Trophoblast cell (in vitro differentiated cells and primary cell): ENCODE data around the gene DENND2C.
A peak's percentile ranks its signal among the peaks of the same experiment; 100 is the strongest.

Experiments used
- DNase-seq, 2 donors: peaks; one replicate each; pipeline ENCODE4 v3.0.0-alpha.2; 2016
- H2AFZ ChIP-seq: 2 replicates; pipeline ENCODE4 v1.6.1; 2013; ENCODE audit warnings: low read length, moderate library complexity, mild to moderate bottlenecking; ENCODE audit not compliant: insufficient read depth, poor library complexity
- H2AK5ac ChIP-seq: 2 replicates; pipeline ENCODE4 v1.6.1; 2013; ENCODE audit warnings: mild to moderate bottlenecking, low read length
- H2BK120ac ChIP-seq: 2 replicates; pipeline ENCODE4 v1.6.1; 2013; ENCODE audit warnings: low read length, mild to moderate bottlenecking, moderate library complexity; ENCODE audit not compliant: insufficient read depth, poor library complexity
- H2BK12ac ChIP-seq: 2 replicates; pipeline ENCODE4 v1.6.1; 2013; ENCODE audit warnings: mild to moderate bottlenecking, low read length, moderate library complexity
- H2BK5ac ChIP-seq: 2 replicates; pipeline ENCODE4 v1.6.1; 2013; ENCODE audit warnings: low read length, low read depth, moderate library complexity, mild to moderate bottlenecking; ENCODE audit not compliant: poor library complexity
- H3K14ac ChIP-seq: 2 replicates; pipeline ENCODE4 v1.6.1; 2013; ENCODE audit warnings: mild to moderate bottlenecking, low read length
- H3K18ac ChIP-seq: 2 replicates; pipeline ENCODE4 v1.6.1; 2013; ENCODE audit warnings: mild to moderate bottlenecking, low read length
- H3K23ac ChIP-seq: 2 replicates; pipeline ENCODE4 v1.6.1; 2013; ENCODE audit warnings: low read length
- H3K27ac ChIP-seq: 2 replicates; pipeline ENCODE4 v1.5.1; 2013; ENCODE audit warnings: low read depth, mild to moderate bottlenecking, inconsistent platforms, low read length, moderate library complexity
- H3K27me3 ChIP-seq: 2 replicates; pipeline ENCODE4 v1.6.1; 2013; ENCODE audit warnings: inconsistent platforms, mild to moderate bottlenecking, low read length, moderate library complexity; ENCODE audit not compliant: insufficient read depth
- H3K36me3 ChIP-seq, 2 experiments: 1 replicate in 1 of 2; 2 replicates in 1 of 2; pipeline ENCODE4 v1.6.1; 2013; ENCODE audit warnings: low read length in 2 of 2, mild to moderate bottlenecking in 2 of 2, moderate library complexity in 1 of 2; ENCODE audit not compliant: insufficient read depth in 2 of 2, control insufficient read depth in 1 of 2
- H3K4ac ChIP-seq: 2 replicates; pipeline ENCODE4 v1.6.1; 2013; ENCODE audit warnings: low read depth, mild to moderate bottlenecking, low read length, moderate library complexity
- H3K4me1 ChIP-seq, 2 experiments: 1 replicate in 1 of 2; 2 replicates in 1 of 2; pipeline ENCODE4 v1.6.1; 2013; ENCODE audit warnings: low read length in 2 of 2, mild to moderate bottlenecking in 2 of 2, moderate library complexity in 1 of 2; ENCODE audit not compliant: insufficient read depth in 2 of 2, control insufficient read depth in 1 of 2
- H3K4me2 ChIP-seq: 2 replicates; pipeline ENCODE4 v1.6.1; 2013; ENCODE audit warnings: inconsistent platforms, mild to moderate bottlenecking, low read length, moderate library complexity
- H3K4me3 ChIP-seq: 2 replicates; pipeline ENCODE4 v1.5.1; 2013; ENCODE audit warnings: mild to moderate bottlenecking, low read depth, low read length, inconsistent platforms
- H3K79me1 ChIP-seq: one replicate; pipeline ENCODE4 v1.6.1; 2013; ENCODE audit warnings: low read length
- H3K79me2 ChIP-seq: 2 replicates; pipeline ENCODE4 v1.6.1; 2013; ENCODE audit warnings: low read length, mild to moderate bottlenecking; ENCODE audit not compliant: control insufficient read depth, insufficient read depth, poor library complexity
- H3K9ac ChIP-seq: 2 replicates; pipeline ENCODE4 v1.6.1; 2013; ENCODE audit warnings: mild to moderate bottlenecking, low read length
- H3K9me3 ChIP-seq: 2 replicates; pipeline ENCODE4 v1.6.1; 2013; ENCODE audit warnings: low read depth, mild to moderate bottlenecking, control low read depth, inconsistent platforms, low read length; ENCODE audit not compliant: insufficient read depth
- H4K12ac ChIP-seq: 2 replicates; pipeline ENCODE4 v1.6.1; 2013; ENCODE audit warnings: low read depth, mild to moderate bottlenecking, low read length, moderate library complexity
- H4K8ac ChIP-seq: 2 replicates; pipeline ENCODE4 v1.6.1; 2013; ENCODE audit warnings: low read depth, mild to moderate bottlenecking, low read length, moderate library complexity
- H4K91ac ChIP-seq: one replicate; pipeline ENCODE4 v1.6.1; 2013; ENCODE audit warnings: low read depth, mild to moderate bottlenecking, low read length, moderate library complexity
- WGBS: extraction: QIAGEN DNeasy Blood & Tissue Kit; methylation state at CpG from one replicate; pipeline ENCODE4 v1.1.7; 2013; ENCODE audit warnings: missing lambda C conversion rate; ENCODE audit not compliant: insufficient read length, insufficient coverage; ENCODE audit errors: extremely low coverage; 5-methylcytosine and 5-hydroxymethylcytosine counted together

The DENND2C gene

GRCh38 chr1:114670083-114671010, 498 bp upstream of the DENND2C start:
- no peaks in the 10 kb centered on the region for H3K79me2 ChIP-seq
- H3K27me3 ChIP-seq, result no peaks in the 10 kb centered on the region
- H2BK120ac ChIP-seq, result no peak overlapping the region
- no peaks in the 10 kb centered on the region for H3K9me3 ChIP-seq
- H3K36me3 ChIP-seq, result no peaks in the 10 kb centered on the region
- H3K4me3 ChIP-seq, result peak overlapping the region; percentile 74
- no peak overlapping the region for H2BK5ac ChIP-seq
- no peak overlapping the region for H3K18ac ChIP-seq
- H4K12ac ChIP-seq, result no peak overlapping the region
- H3K9ac ChIP-seq, result no peak overlapping the region
- H4K8ac ChIP-seq, result peak overlapping the region; percentile 30
- H3K4me1 ChIP-seq, result peaks cover 4% of the 10 kb centered on the region in 2 experiments
- peak overlapping the region; percentile 13 for H4K91ac ChIP-seq
- no peak overlapping the region for H3K27ac ChIP-seq
- peak overlapping the region; percentile 78 for H3K4me2 ChIP-seq
- WGBS, result no CpG with 5 or more reads among the region's 45 CpGs
- peaks cover 3% of the 10 kb centered on the region for H3K79me1 ChIP-seq
- peak overlapping the region; percentile 93 for H2AFZ ChIP-seq
- DNase-seq, result peak; percentile 81 to 85
- no peak overlapping the region for H2BK12ac ChIP-seq
- H3K14ac ChIP-seq, result peak overlapping the region; percentile 28
- no peak overlapping the region for H2AK5ac ChIP-seq
- no peak overlapping the region for H3K23ac ChIP-seq
- peak overlapping the region; percentile 14 for H3K4ac ChIP-seq

GRCh38 chr1:114668784-114669561, 876 bp downstream of the DENND2C start:
- no peak overlapping the region for H2BK12ac ChIP-seq
- no peak overlapping the region for H2BK5ac ChIP-seq
- H3K27ac ChIP-seq, result no peak overlapping the region
- no peaks in the 10 kb centered on the region for H3K27me3 ChIP-seq
- no peaks in the 10 kb centered on the region for H3K36me3 ChIP-seq
- H4K91ac ChIP-seq, result no peak overlapping the region
- H3K9ac ChIP-seq, result no peak overlapping the region
- peak in 1 of 2 donors; percentile 19 for DNase-seq
- no CpG with 5 or more reads among the region's 13 CpGs for WGBS
- peaks cover 3% of the 10 kb centered on the region for H3K79me1 ChIP-seq
- H3K4me1 ChIP-seq, result peaks cover 4% of the 10 kb centered on the region in 2 experiments
- no peaks in the 10 kb centered on the region for H3K9me3 ChIP-seq
- H4K8ac ChIP-seq, result no peak overlapping the region
- H3K18ac ChIP-seq, result no peak overlapping the region
- no peak overlapping the region for H3K23ac ChIP-seq
- no peak overlapping the region for H3K14ac ChIP-seq
- H2AFZ ChIP-seq, result peak overlapping the region; percentile 21
- H2AK5ac ChIP-seq, result no peak overlapping the region
- H3K4me2 ChIP-seq, result peak overlapping the region; percentile 68
- H4K12ac ChIP-seq, result no peak overlapping the region
- H3K79me2 ChIP-seq, result no peaks in the 10 kb centered on the region
- no peak overlapping the region for H3K4ac ChIP-seq
- H3K4me3 ChIP-seq, result no peak overlapping the region
- no peak overlapping the region for H2BK120ac ChIP-seq

- no peak overlapping the region for H2AK5ac ChIP-seq
- no peaks in the 10 kb centered on the region for H3K79me2 ChIP-seq
- H4K91ac ChIP-seq, result no peak overlapping the region
- H3K4me1 ChIP-seq, result peaks cover 4% of the 10 kb centered on the region in 2 experiments
- H3K27ac ChIP-seq, result no peak overlapping the region
- H3K18ac ChIP-seq, result no peak overlapping the region
- H2AFZ ChIP-seq, result no peak overlapping the region
- H3K27me3 ChIP-seq, result no peaks in the 10 kb centered on the region
- H3K14ac ChIP-seq, result no peak overlapping the region
- peaks cover 3% of the 10 kb centered on the region for H3K79me1 ChIP-seq
- no peaks in the 10 kb centered on the region for H3K9me3 ChIP-seq
- no peak overlapping the region for H2BK12ac ChIP-seq
- H3K4ac ChIP-seq, result no peak overlapping the region
- no peak overlapping the region for H3K23ac ChIP-seq
- WGBS, result 100% methylated on average over 3 of the region's 4 CpGs
- no peak overlapping the region for H2BK5ac ChIP-seq
- H3K9ac ChIP-seq, result no peak overlapping the region
- H3K4me2 ChIP-seq, result no peak overlapping the region
- no peak overlapping the region for H3K4me3 ChIP-seq
- H3K36me3 ChIP-seq, result no peaks in the 10 kb centered on the region
- DNase-seq, result no peak
- no peak overlapping the region for H4K12ac ChIP-seq
- no peak overlapping the region for H4K8ac ChIP-seq
- no peak overlapping the region for H2BK120ac ChIP-seq
Observed at GRCh38 chr1:114668373-114668772, 1.5 kb downstream of the DENND2C start.

GRCh38 chr1:114666954-114667353, 2.9 kb downstream of the DENND2C start:
- no peak overlapping the region for H4K91ac ChIP-seq
- no peak overlapping the region for H3K9ac ChIP-seq
- no peak overlapping the region for H2AK5ac ChIP-seq
- no peak for DNase-seq
- H3K4me1 ChIP-seq, result peaks cover 4% of the 10 kb centered on the region in 2 experiments
- H3K79me2 ChIP-seq, result no peaks in the 10 kb centered on the region
- H3K4ac ChIP-seq, result no peak overlapping the region
- no peaks in the 10 kb centered on the region for H3K27me3 ChIP-seq
- H3K79me1 ChIP-seq, result peaks cover 3% of the 10 kb centered on the region
- no peak overlapping the region for H3K18ac ChIP-seq
- no peak overlapping the region for H3K4me2 ChIP-seq
- 100% methylated on average over 3 of the region's 3 CpGs for WGBS
- no peaks in the 10 kb centered on the region for H3K36me3 ChIP-seq
- no peaks in the 10 kb centered on the region for H3K9me3 ChIP-seq
- H2BK120ac ChIP-seq, result no peak overlapping the region
- no peak overlapping the region for H2BK5ac ChIP-seq
- H2BK12ac ChIP-seq, result no peak overlapping the region
- H3K23ac ChIP-seq, result no peak overlapping the region
- no peak overlapping the region for H4K12ac ChIP-seq
- no peak overlapping the region for H3K14ac ChIP-seq
- H3K4me3 ChIP-seq, result no peak overlapping the region
- no peak overlapping the region for H4K8ac ChIP-seq
- H3K27ac ChIP-seq, result no peak overlapping the region
- H2AFZ ChIP-seq, result no peak overlapping the region
